GM13977 (cell line): Measurements from ENCODE around the gene SPTSSB.

Experiments used
- DNase-seq: peaks from one replicate; pipeline ENCODE4 v3.0.0; 2012; ENCODE audit warnings: low spot score
- CTCF ChIP-seq: IDR thresholded peaks from 2 replicates; pipeline ENCODE4 v1.5.1; 2012; ENCODE audit warnings: mild to moderate bottlenecking, control low read depth; ENCODE audit not compliant: insufficient read depth; ENCODE audit errors: extremely low read depth, missing control alignments
- in situ Hi-C: fragments of 300-500 bp; cut with MboI; formaldehyde crosslinking; loops from one replicate; pipeline ENCODE4 v1.12.0; 2022; ENCODE audit warnings: low sequenced_read_pairs, low pct_unique_long_range_greater_than_20kb, mixed read lengths, inconsistent platforms; ENCODE audit not compliant: unreplicated experiment

The SPTSSB gene

GRCh38 chr3:161319867-161320266, 51.5 kb downstream of the SPTSSB start:
- DNase-seq: no peak
- no peak for TF ChIP-seq CTCF
- in situ Hi-C loops: no loop called here

- DNase-seq: no peak
- no peak for TF ChIP-seq CTCF
- in situ Hi-C loops: no loop called here
Observed at GRCh38 chr3:161317077-161317476, 54.2 kb downstream of the SPTSSB start.

- in situ Hi-C loops: no loop called here
- DNase-seq: no peak
- TF ChIP-seq CTCF: no peak
Observed at GRCh38 chr3:161316006-161316689, 55.2 kb downstream of the SPTSSB start.

GRCh38 chr3:161314836-161315395, 56.4 kb downstream of the SPTSSB start:
- in situ Hi-C loops: no loop called here
- TF ChIP-seq CTCF: no peak

GRCh38 chr3:161310649-161311423, 60.5 kb downstream of the SPTSSB start:
- in situ Hi-C loops: no loop called here
- peak; percentile 12 for DNase-seq
- no peak for TF ChIP-seq CTCF

More at GRCh38 chr3:161314836-161315395, 56.4 kb downstream of the SPTSSB start:
- DNase-seq: peak; percentile 25

- in situ Hi-C loops: no loop called here
- peak; percentile 29 for DNase-seq
- peak; percentile 50 for TF ChIP-seq CTCF
Observed at GRCh38 chr3:161305095-161305991, 66.0 kb downstream of the SPTSSB start.
